Naive thymus-derived CD4-positive, alpha-beta T cell (primary cell): Measurements from ENCODE around the gene NUDT8. TPM values are rescaled to one million over a fixed set of nuclear protein-coding genes. Genes with fewer than 3 reads are reported as not detected.

Experiments
- ATAC-seq: fragments of 150-1000 bp; cut with Tn5 transposase; 2 replicates; pipeline ENCODE4 v1.10.0; 2021; ENCODE audit warnings: mild to moderate bottlenecking, moderate library complexity
- CTCF ChIA-PET: fragments of 350-600 bp; sonication (Branson Sonifier 250); formaldehyde crosslinking; loops from one replicate; lab custom pipeline; 2021; ENCODE audit warnings: antibody characterized with exemption; lab: Charles Lee
- POLR2A ChIA-PET: fragments of 350-600 bp; sonication (Branson Sonifier 250); formaldehyde crosslinking; loops from one replicate; lab custom pipeline; 2021; ENCODE audit warnings: antibody characterized with exemption, inconsistent platforms; lab: Charles Lee
- DNase-seq, 9 donors: peaks; one replicate each; pipeline versions ENCODE4 v3.0.0 to v3.0.0-alpha.2; 2020 to 2022; ENCODE audit warnings: mixed read lengths in 1 of 9
- H3K27ac ChIP-seq: one replicate; pipeline ENCODE4 v1.7.0; 2013; ENCODE audit warnings: mild to moderate bottlenecking, low read depth, low read length, moderate library complexity
- H3K27me3 ChIP-seq, 2 donors: one replicate each; pipeline ENCODE4 v1.7.0; 2013; ENCODE audit warnings: low read length in 2 of 2, mild to moderate bottlenecking in 2 of 2, moderate library complexity in 2 of 2; ENCODE audit not compliant: control insufficient read depth in 2 of 2, insufficient read depth in 2 of 2
- H3K36me3 ChIP-seq, 3 experiments: 1 replicate in 2 of 3; 2 replicates in 1 of 3; pipeline ENCODE4 v1.7.0; 2013; ENCODE audit warnings: low read length in 3 of 3, mild to moderate bottlenecking in 3 of 3, moderate library complexity in 1 of 3; ENCODE audit not compliant: insufficient read depth in 3 of 3, control insufficient read depth in 2 of 3
- H3K4me1 ChIP-seq, 2 donors: one replicate each; pipeline ENCODE4 v1.7.0; 2013; ENCODE audit warnings: low read length in 2 of 2, mild to moderate bottlenecking in 2 of 2, moderate library complexity in 1 of 2; ENCODE audit not compliant: control insufficient read depth in 2 of 2, insufficient read depth in 2 of 2
- H3K4me3 ChIP-seq: 2 replicates; pipeline ENCODE4 v1.7.0; 2013; ENCODE audit warnings: mild to moderate bottlenecking, low read length
- H3K9me3 ChIP-seq, 3 experiments: 1 replicate in 2 of 3; 2 replicates in 1 of 3; pipeline ENCODE4 v1.7.0; 2013; ENCODE audit warnings: low read length in 3 of 3; ENCODE audit not compliant: control insufficient read depth in 2 of 3
- H3K27ac Mint-ChIP-seq, 9 donors: one replicate each; pipeline ENCODE4 v1.8.0; 2020 to 2022; ENCODE audit warnings: mixed read lengths in 9 of 9, mild to moderate bottlenecking in 8 of 9, moderate library complexity in 5 of 9, inconsistent platforms in 2 of 9
- H3K27me3 Mint-ChIP-seq, 5 donors: one replicate each; pipeline ENCODE4 v1.8.0; 2021 to 2022; ENCODE audit warnings: mixed read lengths in 5 of 5, mild to moderate bottlenecking in 1 of 5
- H3K36me3 Mint-ChIP-seq, 5 donors: one replicate each; pipeline ENCODE4 v1.8.0; 2020 to 2022; ENCODE audit warnings: mixed read lengths in 5 of 5, mild to moderate bottlenecking in 3 of 5, inconsistent platforms in 1 of 5
- H3K4me1 Mint-ChIP-seq, 7 donors: one replicate each; pipeline ENCODE4 v1.8.0; 2020 to 2022; ENCODE audit warnings: mixed read lengths in 7 of 7, mild to moderate bottlenecking in 3 of 7, inconsistent platforms in 1 of 7
- H3K4me3 Mint-ChIP-seq, 10 donors: one replicate each; pipeline ENCODE4 v1.8.0; 2020 to 2022; ENCODE audit warnings: mild to moderate bottlenecking in 10 of 10, mixed read lengths in 10 of 10, moderate library complexity in 6 of 10, inconsistent platforms in 2 of 10
- H3K9me3 Mint-ChIP-seq, 11 donors: one replicate each; pipeline ENCODE4 v1.8.0; 2020 to 2022; ENCODE audit warnings: mixed read lengths in 11 of 11, mild to moderate bottlenecking in 4 of 11, inconsistent platforms in 1 of 11, moderate library complexity in 1 of 11
- intact Hi-C, 2 donors: fragments of 100-400 bp; cut with micrococcal nuclease; formaldehyde crosslinking; loops; one replicate each; pipeline ENCODE4 v1.15.1; 2023
- polyA plus RNA-seq, 2 donors: library from polyadenylated mRNA; unstranded; fragments of 300-500 nt; fragmentation: Illumina TruSeq; gene quantifications; one replicate each; pipeline ENCODE4 v1.2.3, GENCODE V29; 2021
- total RNA-seq, 6 experiments: library from RNA in 5 of 6; stranded (reverse) in 5 of 6; gene quantifications; 1 replicate in 5 of 6; 2 replicates in 1 of 6; pipeline ENCODE4 v1.2.3 and lab custom pipeline; 2021 to 2026

NUDT8 gene
- total and polyA plus RNA-seq, 7 experiments from 2014 or later, result 3.1 to 10.4 (median 3.8) TPM

- Histone ChIP-seq H3K27ac (peak overlapping the region; percentile 96), H3K9me3 (no peaks in the 10 kb centered on the region), H3K4me1 (peaks cover 25 to 26% of the 10 kb centered on the region in 2 donors), H3K27me3 (no peaks in the 10 kb centered on the region), H3K4me3 (peak overlapping the region; percentile 60), H3K36me3 (peaks cover 0 to 36% (median 4%) of the 10 kb centered on the region in 3 experiments)
- peak overlapping the region; percentile 59 to 87 (median 82) for H3K4me3 Mint-ChIP-seq
- H3K27ac Mint-ChIP-seq, result peak overlapping the region; percentile 92 to 99 (median 98)
- peak; percentile 95 for ATAC-seq
- H3K4me1 Mint-ChIP-seq, result peaks cover 21 to 50% (median 37%) of the 10 kb centered on the region in 7 donors
- no peaks in the 10 kb centered on the region for H3K9me3 Mint-ChIP-seq
- peaks cover 0 to 9% (median 0%) of the 10 kb centered on the region in 5 donors for H3K27me3 Mint-ChIP-seq
- DNase-seq, result peak; percentile 65 to 89 (median 85)
- CTCF ChIA-PET, result interaction anchor here (0.6 to 2.1 kb wide), 14 partner anchors 13 to 342 kb away, joined by 3 to 8 read pairs (median 3); partner anchors contain the start of gene NUDT8
- peaks cover 0 to 11% (median 0%) of the 10 kb centered on the region in 5 donors for H3K36me3 Mint-ChIP-seq
- POLR2A ChIA-PET, result interaction anchor here (0.5 to 2.8 kb wide), 12 partner anchors 9 to 185 kb away, joined by 3 to 27 read pairs (median 4); partner anchors contain the start of genes ACY3, GSTP1 and NUDT8
- intact Hi-C loops, result loop anchor here (1.0 to 2.0 kb wide), 4 partner anchors 8 to 45 kb away; partner anchors contain the start of genes GSTP1 (in 2 of the 2) and NDUFV1 (in 2 of the 2)
Observed at GRCh38 chr11:67613960-67614715, 15.6 kb downstream of the NUDT8 start.

GRCh38 chr11:67613313-67613959 lies 16.3 kb downstream of the NUDT8 start:
- Histone ChIP-seq H3K27me3 (no peaks in the 10 kb centered on the region), H3K9me3 (no peaks in the 10 kb centered on the region), H3K36me3 (peaks cover 0 to 43% (median 5%) of the 10 kb centered on the region in 3 experiments), H3K4me1 (peaks cover 25 to 29% of the 10 kb centered on the region in 2 donors), H3K4me3 (peak overlapping the region; percentile 60), H3K27ac (peak overlapping the region; percentile 96)
- ATAC-seq (no peak), DNase-seq (no peak)
- peaks cover 0 to 9% (median 0%) of the 10 kb centered on the region in 5 donors for H3K27me3 Mint-ChIP-seq
- peak overlapping the region; percentile 92 to 99 (median 98) for H3K27ac Mint-ChIP-seq
- peaks cover 21 to 56% (median 43%) of the 10 kb centered on the region in 7 donors for H3K4me1 Mint-ChIP-seq
- intact Hi-C loops, result no loop called here
- no peaks in the 10 kb centered on the region for H3K9me3 Mint-ChIP-seq
- ChIA-PET CTCF (interaction anchor here (0.6 to 2.1 kb wide), 10 partner anchors 13 to 342 kb away, joined by 3 to 8 read pairs (median 3); partner anchors contain the start of gene NUDT8), POLR2A (interaction anchor here (0.5 to 2.8 kb wide), 9 partner anchors 8 to 185 kb away, joined by 3 to 27 read pairs (median 5); partner anchors contain the start of genes ACY3, GSTP1 and NUDT8)
- peaks cover 0 to 17% (median 3%) of the 10 kb centered on the region in 5 donors for H3K36me3 Mint-ChIP-seq
- peak overlapping the region; percentile 59 to 87 (median 82) for H3K4me3 Mint-ChIP-seq

GRCh38 chr11:67612751-67613150 lies 17.0 kb downstream of the NUDT8 start:
- peak overlapping the region in 2 of 10 donors; percentile 6 to 56 for H3K4me3 Mint-ChIP-seq
- ChIA-PET CTCF (no interaction called here), POLR2A (no interaction called here)
- H3K9me3 Mint-ChIP-seq, result no peaks in the 10 kb centered on the region
- intact Hi-C loops, result no loop called here
- H3K27me3 Mint-ChIP-seq, result peaks cover 0 to 6% (median 0%) of the 10 kb centered on the region in 5 donors
- H3K27ac Mint-ChIP-seq, result peak overlapping the region in 6 of 9 donors; percentile 96 to 99 (median 98)
- no peak for DNase-seq
- Histone ChIP-seq H3K27ac (peak overlapping the region; percentile 96), H3K27me3 (no peaks in the 10 kb centered on the region), H3K4me3 (no peak overlapping the region), H3K36me3 (peaks cover 0 to 44% (median 5%) of the 10 kb centered on the region in 3 experiments), H3K4me1 (peaks cover 27 to 35% of the 10 kb centered on the region in 2 donors), H3K9me3 (no peaks in the 10 kb centered on the region)
- H3K36me3 Mint-ChIP-seq, result peaks cover 0 to 19% (median 3%) of the 10 kb centered on the region in 5 donors
- H3K4me1 Mint-ChIP-seq, result peaks cover 18 to 57% (median 43%) of the 10 kb centered on the region in 7 donors
- ATAC-seq, result no peak

GRCh38 chr11:67611704-67612587 lies 17.8 kb downstream of the NUDT8 start:
- intact Hi-C loops, result no loop called here
- Histone ChIP-seq H3K4me3 (no peak overlapping the region), H3K27me3 (no peaks in the 10 kb centered on the region), H3K4me1 (peaks cover 33 to 41% of the 10 kb centered on the region in 2 donors), H3K27ac (peak overlapping the region; percentile 96), H3K9me3 (no peaks in the 10 kb centered on the region), H3K36me3 (peaks cover 0 to 48% (median 5%) of the 10 kb centered on the region in 3 experiments)
- peak overlapping the region in 6 of 9 donors; percentile 23 to 99 (median 68) for H3K27ac Mint-ChIP-seq
- no peaks in the 10 kb centered on the region for H3K9me3 Mint-ChIP-seq
- ATAC-seq (no peak), DNase-seq (no peak)
- POLR2A ChIA-PET, result no interaction called here
- CTCF ChIA-PET, result no interaction called here
- H3K27me3 Mint-ChIP-seq, result peaks cover 0 to 1% (median 0%) of the 10 kb centered on the region in 5 donors
- peaks cover 10 to 54% (median 39%) of the 10 kb centered on the region in 7 donors for H3K4me1 Mint-ChIP-seq
- no peak overlapping the region for H3K4me3 Mint-ChIP-seq
- H3K36me3 Mint-ChIP-seq, result peaks cover 0 to 19% (median 3%) of the 10 kb centered on the region in 5 donors

GRCh38 chr11:67611165-67611564 lies 18.6 kb downstream of the NUDT8 start:
- Mint-ChIP-seq H3K27ac (peak overlapping the region in 1 of 9 donors; percentile 43), H3K36me3 (peaks cover 0 to 19% (median 3%) of the 10 kb centered on the region in 5 donors), H3K4me1 (peaks cover 10 to 57% (median 39%) of the 10 kb centered on the region in 7 donors), H3K4me3 (no peak overlapping the region), H3K9me3 (no peaks in the 10 kb centered on the region), H3K27me3 (no peaks in the 10 kb centered on the region)
- DNase-seq (no peak), ATAC-seq (no peak)
- ChIA-PET CTCF (no interaction called here), POLR2A (no interaction called here)
- H3K4me3 ChIP-seq, result no peak overlapping the region
- no peak overlapping the region for H3K27ac ChIP-seq
- intact Hi-C loops, result no loop called here
- no peaks in the 10 kb centered on the region for H3K9me3 ChIP-seq
- peaks cover 33 to 44% of the 10 kb centered on the region in 2 donors for H3K4me1 ChIP-seq
- H3K27me3 ChIP-seq, result no peaks in the 10 kb centered on the region
- peaks cover 0 to 50% (median 5%) of the 10 kb centered on the region in 3 experiments for H3K36me3 ChIP-seq
